ENCODE measurements around the gene VSIG8.

GRCh38 chr1:159843459-159843858 is 19.0 kb downstream of the VSIG8 start:
- TF ChIP-seq CTCF (IDR thresholded peaks at IDR 0.05) (no peak), POLR2AphosphoS5 (IDR thresholded peaks at IDR 0.05) (no peak), POLR2A (IDR thresholded peaks at IDR 0.05) (no peak), EP300 (IDR thresholded peaks at IDR 0.05) (no peak)

Data from upper lobe of left lung (tissue), 4 donors.